GM21825 (cell line): ENCODE results near the gene B4GALT6.
A peak's percentile ranks its signal among the peaks of the same experiment; 100 is the strongest.

Experiments used
- ATAC-seq: cut with Tn5 transposase; IDR thresholded peaks from one replicate; pipeline ENCODE4 v1.9.1; 2021; ENCODE audit warnings: mild to moderate bottlenecking, moderate library complexity; ENCODE audit not compliant: unreplicated experiment

B4GALT6 gene

DNA sequence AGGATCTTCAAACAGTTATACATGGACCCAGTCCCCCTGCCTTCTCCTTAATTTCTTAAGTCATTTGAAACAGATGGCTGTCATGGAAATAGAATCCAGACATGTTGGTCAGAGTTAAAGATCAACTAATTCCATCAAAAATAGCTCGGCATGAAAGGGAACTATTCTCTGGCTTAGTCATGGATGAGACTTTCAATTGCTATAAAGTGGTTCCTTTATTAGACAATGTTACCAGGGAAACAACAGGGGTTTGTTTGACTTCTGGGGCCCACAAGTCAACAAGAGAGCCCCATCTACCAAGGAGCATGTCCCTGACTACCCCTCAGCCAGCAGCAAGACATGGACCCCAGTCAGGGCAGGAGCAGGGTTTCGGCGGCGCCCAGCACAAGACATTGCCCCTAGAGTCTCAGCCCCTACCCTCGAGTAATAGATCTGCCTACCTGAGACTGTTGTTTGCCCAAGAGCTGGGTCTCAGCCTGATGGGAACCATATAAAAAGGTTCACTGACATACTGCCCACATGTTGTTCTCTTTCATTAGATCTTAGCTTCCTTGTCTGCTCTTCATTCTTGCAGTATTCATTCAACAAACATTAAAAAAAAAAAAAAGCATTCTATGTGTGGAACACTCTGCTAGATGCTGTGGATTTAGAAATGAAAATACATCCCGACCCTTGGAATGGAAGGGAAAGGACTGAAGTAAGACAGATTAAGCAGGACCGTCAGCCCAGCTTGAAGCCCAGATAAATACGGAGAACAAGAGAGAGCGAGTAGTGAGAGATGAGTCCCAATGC, 88.1 kb downstream of the B4GALT6 start:
- ATAC-seq, result no peak

DNA sequence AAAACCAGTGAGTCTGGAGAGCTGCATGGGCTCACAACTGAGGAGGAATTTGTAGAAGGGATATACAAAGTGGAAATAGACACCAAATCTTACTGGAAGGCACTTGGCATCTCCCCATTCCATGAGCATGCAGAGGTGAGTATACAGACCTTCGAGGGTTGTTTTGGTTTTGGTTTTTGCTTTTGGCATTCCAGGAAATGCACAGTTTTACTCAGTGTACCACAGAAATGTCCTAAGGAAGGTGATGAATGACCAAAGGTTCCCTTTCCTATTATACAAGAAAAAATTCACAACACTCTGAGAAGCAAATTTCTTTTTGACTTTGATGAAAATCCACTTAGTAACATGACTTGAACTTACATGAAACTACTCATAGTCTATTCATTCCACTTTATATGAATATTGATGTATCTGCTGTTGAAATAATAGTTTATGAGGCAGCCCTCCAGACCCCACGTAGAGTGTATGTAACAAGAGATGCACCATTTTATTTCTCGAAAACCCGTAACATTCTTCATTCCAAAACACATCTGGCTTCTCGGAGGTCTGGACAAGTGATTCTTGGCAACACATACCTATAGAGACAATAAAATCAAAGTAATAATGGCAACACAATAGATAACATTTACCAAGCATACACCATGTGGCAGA, 89.1 kb downstream of the B4GALT6 start:
- ATAC-seq, result no peak

DNA sequence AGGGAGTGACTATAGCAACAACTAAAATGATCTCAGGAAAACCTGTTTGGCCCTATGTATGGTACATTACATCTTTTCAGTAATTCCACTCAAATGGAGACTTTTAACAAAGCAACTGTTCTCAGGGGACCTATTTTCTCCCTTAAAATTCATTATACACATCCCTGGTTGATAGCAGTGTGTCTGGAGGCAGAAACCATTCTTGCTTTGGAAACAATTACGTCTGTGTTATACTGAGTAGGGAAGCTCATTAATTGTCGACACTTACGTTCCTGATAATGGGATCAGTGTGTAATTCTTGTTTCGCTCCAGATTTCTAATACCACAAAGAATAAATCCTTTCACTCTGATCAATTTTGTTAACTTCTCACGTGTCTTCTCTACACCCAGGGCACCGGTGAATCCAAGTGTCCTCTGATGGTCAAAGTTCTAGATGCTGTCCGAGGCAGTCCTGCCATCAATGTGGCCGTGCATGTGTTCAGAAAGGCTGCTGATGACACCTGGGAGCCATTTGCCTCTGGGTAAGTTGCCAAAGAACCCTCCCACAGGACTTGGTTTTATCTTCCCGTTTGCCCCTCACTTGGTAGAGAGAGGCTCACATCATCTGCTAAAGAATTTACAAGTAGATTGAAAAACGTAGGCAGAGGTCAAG, 91.7 kb downstream of the B4GALT6 start:
- no peak for ATAC-seq

DNA sequence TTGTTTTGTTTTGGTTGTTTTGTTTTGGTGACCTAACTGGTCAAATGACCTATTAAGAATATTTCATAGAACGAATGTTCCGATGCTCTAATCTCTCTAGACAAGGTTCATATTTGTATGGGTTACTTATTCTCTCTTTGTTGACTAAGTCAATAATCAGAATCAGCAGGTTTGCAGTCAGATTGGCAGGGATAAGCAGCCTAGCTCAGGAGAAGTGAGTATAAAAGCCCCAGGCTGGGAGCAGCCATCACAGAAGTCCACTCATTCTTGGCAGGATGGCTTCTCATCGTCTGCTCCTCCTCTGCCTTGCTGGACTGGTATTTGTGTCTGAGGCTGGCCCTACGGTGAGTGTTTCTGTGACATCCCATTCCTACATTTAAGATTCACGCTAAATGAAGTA, 92.8 kb downstream of the B4GALT6 start, which contains the start of gene TTR:
TSS of gene TTR (plus strand) at position 250 of the 400 bp plus-strand sequence. CDS start at position 276, 26 bp downstream.
- ATAC-seq, result no peak

DNA sequence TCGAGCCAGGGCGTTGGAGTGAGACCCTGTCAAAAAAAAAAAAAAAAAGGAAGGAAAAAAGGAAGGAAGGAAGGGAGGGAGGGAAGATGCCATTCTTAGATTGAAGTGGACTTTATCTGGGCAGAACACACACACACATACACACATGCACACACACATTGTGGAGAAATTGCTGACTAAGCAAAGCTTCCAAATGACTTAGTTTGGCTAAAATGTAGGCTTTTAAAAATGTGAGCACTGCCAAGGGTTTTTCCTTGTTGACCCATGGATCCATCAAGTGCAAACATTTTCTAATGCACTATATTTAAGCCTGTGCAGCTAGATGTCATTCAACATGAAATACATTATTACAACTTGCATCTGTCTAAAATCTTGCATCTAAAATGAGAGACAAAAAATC, 93.3 kb downstream of the B4GALT6 start:
- no peak for ATAC-seq

DNA sequence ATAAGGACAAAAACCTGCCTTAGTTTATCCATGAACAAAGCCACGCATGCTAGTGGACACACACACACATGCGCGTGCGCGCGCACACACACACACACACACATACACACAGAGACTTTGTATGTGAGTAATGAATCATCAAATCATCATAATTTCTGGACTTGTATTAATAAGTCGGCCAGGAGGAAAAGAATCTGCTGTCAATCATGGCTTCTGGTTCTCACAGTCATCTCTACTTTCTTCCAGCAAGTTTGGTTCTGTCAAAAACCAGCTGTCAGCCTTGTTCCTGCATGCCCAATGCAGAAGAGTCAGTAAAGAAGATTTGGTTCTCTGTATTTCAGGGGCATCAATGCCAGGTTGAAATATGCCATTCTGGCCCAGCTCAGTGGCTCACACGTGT, 93.8 kb downstream of the B4GALT6 start:
- ATAC-seq, result no peak

DNA sequence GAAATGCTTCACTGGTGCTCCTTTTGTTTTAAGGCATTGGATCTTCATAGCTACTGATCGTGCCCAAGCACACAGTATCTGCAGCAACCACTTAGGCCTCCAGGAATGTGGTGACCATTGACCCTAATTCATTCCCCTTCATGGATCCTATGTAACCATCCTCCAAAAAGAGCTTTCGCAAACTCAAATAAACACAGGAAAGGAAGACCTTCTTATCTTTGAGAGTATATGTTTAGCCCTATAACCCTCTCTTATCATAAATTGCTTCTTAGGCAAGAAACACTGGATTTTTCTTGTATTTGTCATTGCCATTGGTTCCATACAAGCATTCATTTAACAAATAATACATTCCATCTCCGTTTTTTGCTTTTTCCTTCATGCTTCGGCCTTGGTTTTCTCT, 96.9 kb downstream of the B4GALT6 start:
- no peak for ATAC-seq

DNA sequence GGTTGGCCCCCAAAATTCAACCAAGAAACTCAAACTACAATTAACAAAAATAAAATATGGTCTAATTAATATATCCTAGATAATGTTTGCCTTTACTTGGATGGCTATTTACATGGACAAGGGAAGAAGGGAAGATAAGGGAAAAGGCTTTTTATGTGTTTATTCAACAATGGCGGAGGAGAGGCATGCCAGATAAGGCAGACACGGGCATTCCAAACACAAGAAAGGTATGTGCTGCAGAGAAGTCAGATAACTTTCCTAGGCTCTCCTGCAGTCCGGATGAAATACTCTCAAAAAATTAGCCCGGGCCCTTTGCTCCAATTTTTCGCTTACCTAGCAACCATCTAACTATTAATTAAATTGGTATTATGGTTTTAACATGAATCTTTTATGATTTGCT, 97.8 kb downstream of the B4GALT6 start:
- no peak for ATAC-seq

DNA sequence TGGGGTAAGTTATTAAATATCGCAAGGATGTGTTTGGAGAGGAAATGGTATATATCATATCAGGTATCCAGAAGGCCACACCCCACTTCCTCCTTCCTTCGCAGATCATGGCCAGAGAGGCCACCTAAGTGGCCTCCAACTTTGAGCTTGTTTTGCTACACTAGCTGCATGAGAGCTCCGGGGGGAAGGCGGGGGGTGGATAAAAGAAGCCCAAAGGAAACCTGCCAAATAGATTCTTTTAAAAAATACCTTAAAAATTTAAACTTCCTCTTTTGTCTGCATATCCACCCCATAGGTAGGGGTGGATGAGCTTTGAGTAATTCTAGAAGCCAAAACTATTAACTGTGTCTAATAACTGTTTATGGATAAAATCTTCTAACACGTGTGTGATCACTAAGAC, 98.4 kb downstream of the B4GALT6 start:
- no peak for ATAC-seq

DNA sequence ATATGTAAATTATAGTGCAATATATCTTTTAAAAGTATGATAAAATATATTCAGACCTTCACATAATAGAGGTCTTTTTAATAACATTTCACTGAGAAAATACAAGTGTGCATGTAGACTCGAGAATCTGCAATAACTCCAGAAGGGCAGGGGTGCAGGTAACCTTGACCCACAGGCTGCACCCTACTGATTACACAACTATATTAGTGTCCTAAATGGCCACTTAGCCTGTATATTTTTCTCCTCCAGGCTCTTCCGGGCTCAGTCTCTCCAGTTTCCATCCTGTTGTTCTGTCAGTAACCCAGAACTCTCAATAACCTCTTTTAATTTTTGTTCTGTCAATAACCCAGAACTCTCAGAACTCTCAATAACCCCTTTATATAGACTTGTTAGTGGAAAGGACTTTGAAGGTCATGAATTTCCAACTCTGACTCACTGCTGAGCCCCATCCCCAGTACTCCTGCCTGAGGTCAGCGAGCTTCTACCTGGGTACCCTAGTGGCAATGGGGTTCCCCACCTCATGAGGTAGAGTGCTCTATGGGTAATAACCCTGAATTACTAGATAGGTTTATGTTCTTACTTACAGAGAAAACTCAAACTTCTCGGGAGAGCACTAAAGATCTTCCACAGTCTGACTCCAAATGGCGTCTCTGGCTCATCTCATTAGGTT, 101.1 kb downstream of the B4GALT6 start:
- no peak for ATAC-seq

DNA sequence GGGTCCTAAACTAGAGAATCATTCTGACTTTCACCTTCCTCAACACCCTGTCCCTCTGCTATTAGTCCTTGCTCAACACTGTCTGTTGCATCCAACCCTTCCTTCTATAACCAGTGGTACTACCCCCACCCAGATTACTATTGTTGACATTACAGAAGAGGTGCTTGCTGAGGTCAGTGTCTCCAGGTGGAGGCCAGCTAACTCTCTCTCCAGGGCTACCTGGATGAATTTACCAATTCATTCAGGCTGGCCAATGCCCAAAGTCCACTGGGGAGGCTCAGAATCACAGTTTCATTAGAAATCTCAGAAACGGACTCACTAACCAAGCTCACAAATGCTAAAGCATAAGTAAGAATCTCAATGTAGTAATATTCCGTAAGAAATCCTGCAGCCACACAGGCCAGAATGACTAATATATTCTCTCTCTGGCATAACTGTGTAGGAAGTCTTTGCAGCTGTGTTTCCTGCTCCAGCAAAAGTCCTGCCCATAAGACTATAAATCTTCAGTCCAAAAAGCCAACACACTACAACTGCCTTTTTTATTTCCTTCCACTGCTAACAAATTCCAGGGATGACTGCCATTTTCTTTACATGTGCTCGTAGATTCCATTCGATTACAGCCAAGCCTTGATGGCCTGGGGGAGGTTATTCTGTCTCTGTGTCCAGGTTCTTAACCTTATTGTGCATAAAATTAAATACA, 102.7 kb downstream of the B4GALT6 start:
- ATAC-seq, result no peak

DNA sequence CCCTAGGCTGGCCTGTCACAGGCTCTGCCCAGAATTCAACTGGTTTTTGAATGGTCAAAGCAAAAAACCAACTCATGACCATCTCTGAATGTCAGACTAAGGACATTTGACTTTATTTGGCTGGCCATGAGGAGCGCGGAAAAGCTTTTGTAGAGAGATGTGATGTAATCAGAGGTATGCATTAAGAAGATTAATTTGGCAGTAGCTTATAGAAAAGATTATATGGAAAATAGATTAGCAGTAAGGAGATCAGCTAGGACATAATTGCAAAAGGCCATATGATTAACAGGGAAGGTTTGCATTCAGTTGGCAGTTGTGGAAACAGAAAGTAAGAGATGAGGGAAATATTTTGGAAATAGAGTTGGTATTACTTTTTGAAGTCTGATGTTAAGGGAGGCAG, 105.0 kb downstream of the B4GALT6 start:
- no peak for ATAC-seq

DNA sequence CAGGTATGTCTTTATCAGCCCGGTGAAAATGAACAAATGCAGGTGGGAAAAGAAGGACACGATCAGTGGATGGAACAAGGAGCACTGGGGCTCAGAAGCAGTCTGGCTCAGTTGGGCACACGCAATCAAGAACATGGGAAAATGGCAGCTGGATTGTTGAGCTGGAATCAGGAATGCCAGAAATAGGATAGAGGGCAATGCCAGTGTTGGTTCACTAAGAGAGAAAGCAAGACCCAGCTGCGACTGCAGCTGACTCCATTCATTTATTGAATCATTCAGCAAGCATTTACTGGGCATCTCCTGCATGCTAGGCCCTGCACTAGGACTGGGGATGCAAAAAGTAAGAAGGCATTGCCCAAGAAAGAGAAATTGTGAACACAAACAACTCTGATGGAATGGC, 106.3 kb downstream of the B4GALT6 start:
- ATAC-seq, result no peak

DNA sequence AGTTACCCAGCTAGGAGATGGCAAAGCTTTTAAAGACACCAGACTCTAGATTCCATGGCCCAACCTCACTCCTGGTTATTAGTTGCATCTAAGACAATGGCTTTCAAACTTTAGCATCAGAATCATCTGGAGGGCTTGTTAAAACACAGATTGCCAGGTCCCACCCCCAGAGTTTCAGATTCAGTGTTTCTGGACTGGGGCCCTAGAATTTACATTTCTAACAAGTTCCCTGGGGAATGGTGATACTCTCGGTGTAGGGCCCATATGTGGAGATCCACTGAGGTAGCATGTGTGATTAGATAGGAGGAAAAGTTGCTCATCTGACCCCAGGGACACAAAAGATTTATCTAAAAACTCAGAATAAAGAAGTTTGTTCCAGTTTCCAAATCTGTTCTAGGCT, 107.2 kb downstream of the B4GALT6 start:
- ATAC-seq, result no peak

DNA sequence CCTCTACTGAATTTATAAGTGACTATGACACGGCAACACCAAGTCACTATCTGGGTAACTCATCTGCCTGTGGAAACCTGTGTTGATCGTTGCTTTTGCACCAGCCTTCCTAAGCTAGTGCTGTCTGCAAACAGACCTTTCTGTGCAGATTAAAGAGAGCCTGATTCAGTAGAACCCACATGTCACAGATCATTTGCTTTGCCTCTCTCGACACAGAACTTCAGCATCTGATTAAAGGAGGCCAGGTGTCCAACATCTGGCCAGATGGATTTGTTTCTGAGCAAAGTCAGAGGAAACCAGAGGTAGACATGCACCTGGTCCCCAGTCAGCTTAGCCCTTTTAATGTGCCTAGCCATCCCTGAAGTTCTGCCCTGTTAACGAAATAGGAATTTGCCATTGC, 107.7 kb downstream of the B4GALT6 start:
- ATAC-seq, result peak; percentile 46

DNA sequence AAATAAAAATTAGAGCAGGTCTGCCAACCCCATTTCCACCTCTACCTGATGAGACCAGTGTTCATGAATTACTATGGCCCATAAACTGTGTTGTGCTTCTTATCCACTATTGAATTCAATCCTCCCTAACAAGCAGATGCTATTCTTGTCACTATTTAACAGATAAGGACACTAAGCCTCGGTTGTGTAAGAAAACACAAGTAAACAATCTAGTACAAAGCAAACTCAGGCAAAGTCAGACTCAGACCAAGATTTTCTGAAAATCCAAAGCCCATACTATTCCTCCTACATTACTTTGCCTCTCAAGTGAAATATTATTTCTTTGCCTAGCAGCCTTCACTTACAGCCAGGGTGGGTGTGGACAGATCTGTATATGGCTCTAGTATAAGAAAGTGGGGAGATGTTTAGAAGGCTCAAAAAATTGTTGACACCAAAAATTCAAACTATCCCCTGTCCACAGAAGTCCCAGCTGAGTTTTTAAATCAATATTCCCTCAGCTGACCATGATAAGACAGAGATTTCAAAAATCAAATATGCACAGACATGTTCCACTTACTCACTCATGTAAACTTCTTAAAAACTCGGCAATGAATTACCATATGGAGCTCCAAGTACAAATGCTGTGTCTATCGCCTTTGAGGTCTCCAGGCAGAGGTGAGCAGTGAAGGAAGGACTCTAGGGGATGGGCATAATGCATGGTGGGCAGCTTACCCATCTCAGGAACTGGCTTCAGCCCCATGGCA, 108.7 kb downstream of the B4GALT6 start:
- ATAC-seq, result no peak

DNA sequence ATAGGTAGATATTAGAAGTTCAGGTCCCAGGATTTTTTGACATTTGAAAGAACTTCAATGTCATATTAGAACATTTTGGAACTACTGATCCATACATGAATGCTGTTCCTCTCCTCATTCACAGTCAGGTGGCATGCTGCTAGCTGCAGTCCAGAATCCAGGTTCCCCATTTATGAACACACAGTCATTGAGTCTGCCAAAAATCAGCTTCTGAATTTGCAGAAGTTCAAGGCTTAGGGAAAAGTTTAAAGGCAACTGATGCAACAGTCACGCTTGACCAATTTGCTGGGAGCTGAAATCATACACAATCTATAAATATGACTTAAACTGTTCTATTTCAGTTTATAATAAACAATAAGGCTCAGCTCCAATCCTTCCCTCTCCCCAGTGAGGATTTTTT, 110.0 kb downstream of the B4GALT6 start:
- no peak for ATAC-seq
